Mesenchymal stem cell (in vitro differentiated cells and primary cell): Measurements from ENCODE around the gene PRND.
"Not testable (repeated sequence)": the region's sequence is repeated elsewhere in the genome, so short reads cannot be mapped to it uniquely, and the experiment has no call there.

Source experiments
- DNase-seq: peaks from one replicate; pipeline ENCODE4 v3.0.0-alpha.2; 2013
- H2AFZ ChIP-seq: one replicate; pipeline ENCODE4 v1.6.1; 2013; ENCODE audit warnings: low read depth, mild to moderate bottlenecking, control low read depth, inconsistent platforms, low read length, moderate library complexity
- H2AK5ac ChIP-seq: 2 replicates; pipeline ENCODE4 v1.6.1; 2013; ENCODE audit warnings: low read length, moderate library complexity, mild to moderate bottlenecking, inconsistent platforms; ENCODE audit not compliant: severe bottlenecking
- H2BK120ac ChIP-seq: one replicate; pipeline ENCODE4 v1.6.1; 2013; ENCODE audit warnings: low read depth, mild to moderate bottlenecking, inconsistent platforms, low read length, moderate library complexity
- H2BK12ac ChIP-seq, 2 experiments: one replicate each; pipeline ENCODE4 v1.6.1; 2013; ENCODE audit warnings: inconsistent platforms in 2 of 2, low read length in 2 of 2, mild to moderate bottlenecking in 2 of 2, moderate library complexity in 2 of 2, control low read depth in 1 of 2
- H2BK15ac ChIP-seq: one replicate; pipeline ENCODE4 v1.6.1; 2013; ENCODE audit warnings: mild to moderate bottlenecking, low read depth, inconsistent platforms; ENCODE audit not compliant: poor library complexity, severe bottlenecking
- H2BK5ac ChIP-seq: 2 replicates; pipeline ENCODE4 v1.6.1; 2013; ENCODE audit warnings: low read depth, mild to moderate bottlenecking, low read length, control low read depth, inconsistent platforms; ENCODE audit not compliant: poor library complexity, severe bottlenecking
- H3K14ac ChIP-seq, 2 experiments: one replicate each; pipeline ENCODE4 v1.6.1; 2013; ENCODE audit warnings: inconsistent platforms in 2 of 2, low read length in 2 of 2, control low read depth in 1 of 2, mild to moderate bottlenecking in 1 of 2, moderate library complexity in 1 of 2
- H3K18ac ChIP-seq, 2 experiments: one replicate each; pipeline ENCODE4 v1.6.1; 2013; ENCODE audit warnings: inconsistent platforms in 2 of 2, low read length in 2 of 2, control low read depth in 1 of 2, low read depth in 1 of 2, mild to moderate bottlenecking in 1 of 2
- H3K23ac ChIP-seq, 2 experiments: one replicate each; pipeline ENCODE4 v1.6.1; 2013; ENCODE audit warnings: inconsistent platforms in 2 of 2, low read length in 2 of 2, mild to moderate bottlenecking in 2 of 2, moderate library complexity in 2 of 2, control low read depth in 1 of 2
- H3K27ac ChIP-seq: 2 replicates; pipeline ENCODE4 v1.5.1; 2013; ENCODE audit warnings: mild to moderate bottlenecking, moderate library complexity, low read length, control low read depth, inconsistent platforms; ENCODE audit not compliant: poor library complexity, severe bottlenecking
- H3K27me3 ChIP-seq, 2 experiments: 2 replicates each; pipeline versions ENCODE4 v1.6.1 to v1.7.0; 2013; ENCODE audit warnings: low read length in 2 of 2, mild to moderate bottlenecking in 2 of 2, moderate library complexity in 2 of 2, control low read depth in 1 of 2, inconsistent platforms in 1 of 2; ENCODE audit not compliant: control insufficient read depth in 1 of 2, insufficient read depth in 1 of 2
- H3K36me3 ChIP-seq, 2 experiments: 2 replicates each; pipeline versions ENCODE4 v1.6.1 to v1.7.0; 2013; ENCODE audit warnings: low read length in 2 of 2, control low read depth in 1 of 2, inconsistent platforms in 1 of 2, low read depth in 1 of 2, mild to moderate bottlenecking in 1 of 2; ENCODE audit not compliant: insufficient read depth in 2 of 2, control insufficient read depth in 1 of 2
- H3K4ac ChIP-seq, 2 experiments: one replicate each; pipeline ENCODE4 v1.6.1; 2013; ENCODE audit warnings: inconsistent platforms in 2 of 2, low read length in 2 of 2, mild to moderate bottlenecking in 2 of 2, moderate library complexity in 2 of 2, control low read depth in 1 of 2, low read depth in 1 of 2
- H3K4me1 ChIP-seq: 2 replicates; pipeline ENCODE4 v1.6.1; 2013; ENCODE audit warnings: low read depth, low read length, control low read depth; ENCODE audit not compliant: control insufficient read depth, insufficient read depth
- H3K4me2 ChIP-seq: 2 replicates; pipeline ENCODE4 v1.6.1; 2013; ENCODE audit warnings: low read length, mild to moderate bottlenecking, inconsistent platforms; ENCODE audit not compliant: poor library complexity, severe bottlenecking
- H3K4me3 ChIP-seq, 2 experiments: 2 replicates each; pipeline versions ENCODE4 v1.5.1 to v1.7.0; 2013; ENCODE audit warnings: low read length in 2 of 2, mild to moderate bottlenecking in 2 of 2, control low read depth in 1 of 2, low read depth in 1 of 2; ENCODE audit not compliant: insufficient read depth in 1 of 2
- H3K79me1 ChIP-seq: replicated peaks from 2 replicates; pipeline ENCODE4 v1.6.1; 2013; ENCODE audit warnings: mild to moderate bottlenecking, control low read depth, low read length, inconsistent platforms; ENCODE audit not compliant: poor library complexity, severe bottlenecking
- H3K9ac ChIP-seq: 2 replicates; pipeline ENCODE4 v1.7.0; 2013; ENCODE audit warnings: mild to moderate bottlenecking, low read length, moderate library complexity
- H3K9me3 ChIP-seq: 2 replicates; pipeline ENCODE4 v1.7.0; 2013; ENCODE audit warnings: mild to moderate bottlenecking, low read length; ENCODE audit not compliant: control insufficient read depth
- H4K8ac ChIP-seq: one replicate; pipeline ENCODE4 v1.6.1; 2013; ENCODE audit warnings: inconsistent platforms, mild to moderate bottlenecking, low read length, moderate library complexity
- H4K91ac ChIP-seq: one replicate; pipeline ENCODE4 v1.6.1; 2013; ENCODE audit warnings: mild to moderate bottlenecking, low read length, inconsistent platforms
- WGBS: methylation state at CpG from one replicate; pipeline ENCODE4 v1.1.7; 2013; ENCODE audit warnings: mixed read lengths; 5-methylcytosine and 5-hydroxymethylcytosine counted together

PRND gene

DNA sequence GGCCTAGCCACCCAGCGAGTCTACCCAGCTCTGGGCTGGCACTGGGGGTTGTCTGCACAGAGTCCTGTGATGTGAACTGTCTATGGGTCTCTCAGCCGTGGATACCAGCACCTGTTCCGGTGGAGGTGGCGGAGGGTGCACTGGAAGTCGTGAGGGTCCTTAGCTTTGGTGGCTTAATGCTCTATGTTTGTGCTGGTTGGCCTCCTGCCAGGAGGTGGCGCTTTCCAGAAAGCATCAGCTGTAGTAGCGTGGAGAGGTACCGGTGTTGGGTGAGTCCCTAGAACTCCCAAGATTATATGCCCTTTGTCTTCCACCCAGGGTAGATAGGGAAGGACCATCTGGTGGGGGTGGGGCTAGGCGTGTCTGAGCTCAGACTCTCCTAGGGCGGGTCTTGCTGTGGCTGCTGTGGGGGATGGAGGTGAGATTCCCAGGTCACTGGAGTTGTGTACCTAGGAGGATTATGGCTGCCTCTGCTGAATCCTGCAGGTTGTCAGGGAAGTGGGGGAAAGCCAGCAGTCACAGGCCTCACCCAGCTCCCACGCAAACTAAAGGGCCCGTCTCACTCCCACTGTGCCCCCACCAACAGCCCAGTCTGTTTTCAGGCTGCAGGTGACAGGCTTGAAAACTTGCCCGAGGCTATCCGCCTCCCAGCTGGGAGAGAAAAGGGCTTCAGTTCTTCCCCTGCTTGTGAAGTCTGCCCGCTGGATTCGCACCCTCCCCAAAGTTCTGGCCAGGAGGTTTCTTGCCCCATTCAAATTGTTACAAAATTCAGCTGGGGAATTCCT, 37.6 kb downstream of the PRND start:
- H3K9me3 ChIP-seq, H2AFZ ChIP-seq, H3K27me3 ChIP-seq, H3K4me1 ChIP-seq, H3K18ac ChIP-seq, H3K27ac ChIP-seq, H2AK5ac ChIP-seq, H3K36me3 ChIP-seq, H3K14ac ChIP-seq, H2BK15ac ChIP-seq, H3K4ac ChIP-seq, H3K4me3 ChIP-seq, H3K4me2 ChIP-seq, H3K79me1 ChIP-seq, H4K8ac ChIP-seq, H3K23ac ChIP-seq, H2BK120ac ChIP-seq, H4K91ac ChIP-seq, H2BK12ac ChIP-seq, H3K9ac ChIP-seq, H2BK5ac ChIP-seq: not testable (repeated sequence)
- DNase-seq: peak; percentile 11
- WGBS: 52% methylated on average over 16 of the region's 16 CpGs

DNA sequence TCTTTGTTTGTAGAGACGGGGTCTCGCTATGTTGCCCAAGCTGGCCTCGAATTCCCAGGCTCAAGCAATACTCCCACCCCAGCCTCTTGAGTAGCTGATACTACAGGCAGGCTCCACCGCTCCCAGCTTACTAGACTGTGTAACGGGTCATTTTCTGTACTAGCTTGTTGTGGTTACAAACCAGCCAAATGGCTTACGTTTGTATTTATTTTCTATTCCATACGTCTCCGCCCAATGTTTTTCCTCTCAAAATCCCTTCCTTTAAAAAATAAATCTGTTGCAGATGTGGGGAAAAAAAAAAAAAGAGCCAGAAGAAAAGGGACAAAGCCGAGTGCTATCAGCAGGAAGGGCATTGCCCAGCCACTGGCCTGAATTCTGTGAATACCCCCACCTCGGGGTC, 41.6 kb downstream of the PRND start:
- Histone ChIP-seq H3K9me3 (no peaks in the 10 kb centered on the region), H2AFZ (no peak overlapping the region), H3K9ac (no peak overlapping the region), H3K18ac (no peak overlapping the region), H2AK5ac (no peak overlapping the region), H2BK120ac (no peak overlapping the region), H3K27me3 (no peaks in the 10 kb centered on the region), H2BK5ac (no peak overlapping the region), H3K4me2 (no peak overlapping the region), H4K8ac (no peak overlapping the region), H3K27ac (no peak overlapping the region), H3K23ac (no peak overlapping the region), H3K4me3 (no peak overlapping the region), H2BK15ac (no peak overlapping the region), H2BK12ac (no peak overlapping the region), H3K14ac (no peak overlapping the region), H3K79me1 (no peaks in the 10 kb centered on the region), H3K4ac (no peak overlapping the region), H3K36me3 (no peaks in the 10 kb centered on the region), H3K4me1 (peaks cover 7% of the 10 kb centered on the region), H4K91ac (no peak overlapping the region)
- DNase-seq: no peak
- 82% methylated on average over 7 of the region's 10 CpGs for WGBS

DNA sequence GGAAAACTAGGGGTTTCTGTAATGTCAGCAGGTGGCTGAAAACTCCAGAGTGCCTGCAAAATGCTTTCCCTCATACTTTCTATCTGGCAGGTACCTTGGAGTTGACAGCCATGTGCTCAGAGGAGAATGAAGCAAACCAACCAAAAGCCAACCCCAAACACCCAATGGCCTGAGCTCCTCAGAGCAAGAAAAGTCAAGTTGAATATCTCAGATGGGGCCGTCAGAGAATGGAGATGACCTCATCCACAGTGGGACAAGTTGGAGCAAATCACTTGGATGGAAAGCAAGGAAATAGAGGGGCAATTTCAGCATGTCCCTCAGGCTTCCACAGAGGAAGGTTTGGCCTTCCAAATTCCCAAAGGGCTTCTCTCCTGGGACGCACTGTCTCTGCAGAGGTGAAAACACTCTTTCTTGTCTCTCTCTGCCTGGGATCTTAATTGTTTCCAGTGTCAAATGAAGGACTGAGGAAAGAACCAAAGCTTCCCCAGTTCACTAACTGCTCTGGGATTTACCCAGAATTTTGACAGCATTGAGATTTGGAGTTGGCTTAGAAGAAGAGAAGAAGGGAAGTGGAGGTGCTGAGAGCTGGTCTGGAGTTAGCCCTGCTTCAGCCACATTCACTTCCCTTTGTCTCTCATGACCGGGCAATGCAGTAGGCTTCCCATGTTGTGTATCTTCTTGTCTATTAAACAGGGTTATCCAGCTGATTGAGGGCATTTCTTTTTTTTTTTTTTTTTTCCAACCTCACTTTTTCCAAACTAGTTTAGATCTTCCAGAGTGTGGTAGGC, 42.2 kb downstream of the PRND start:
- Histone ChIP-seq H3K14ac (no peak overlapping the region), H3K79me1 (no peaks in the 10 kb centered on the region), H4K8ac (no peak overlapping the region), H4K91ac (no peak overlapping the region), H2BK15ac (no peak overlapping the region), H3K9ac (no peak overlapping the region), H3K36me3 (no peaks in the 10 kb centered on the region), H3K4me3 (no peak overlapping the region), H2AK5ac (no peak overlapping the region), H2BK12ac (no peak overlapping the region), H3K4me1 (peaks cover 7% of the 10 kb centered on the region), H2AFZ (no peak overlapping the region), H3K4ac (no peak overlapping the region), H3K4me2 (no peak overlapping the region), H3K23ac (no peak overlapping the region), H3K9me3 (no peaks in the 10 kb centered on the region), H3K27me3 (no peaks in the 10 kb centered on the region), H3K27ac (no peak overlapping the region), H3K18ac (no peak overlapping the region), H2BK5ac (no peak overlapping the region), H2BK120ac (no peak overlapping the region)
- no peak for DNase-seq
- WGBS: 81% methylated on average over 2 of the region's 3 CpGs

DNA sequence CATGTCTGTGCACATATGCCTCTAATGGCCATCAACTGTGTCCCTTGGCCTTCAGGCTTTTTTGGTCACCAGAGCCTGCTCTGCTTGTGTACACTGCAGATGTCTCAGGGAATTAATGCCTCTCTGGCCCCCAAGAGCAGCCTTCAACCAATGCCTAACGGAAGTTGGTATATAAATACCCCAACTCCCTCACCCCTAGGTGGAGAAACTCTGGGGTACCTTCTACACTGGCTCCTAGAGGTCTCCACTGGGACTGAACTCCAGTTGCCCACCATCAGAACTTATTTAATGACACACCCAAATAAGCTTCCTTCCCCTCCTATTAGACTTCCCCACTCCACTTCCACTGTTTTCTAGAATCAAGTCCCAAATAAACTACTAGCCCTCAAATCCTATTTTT, 43.1 kb downstream of the PRND start:
- Histone ChIP-seq H3K4me1 (peaks cover 7% of the 10 kb centered on the region), H3K27me3 (no peaks in the 10 kb centered on the region), H3K4ac (no peak overlapping the region), H2BK15ac (no peak overlapping the region), H2AFZ (no peak overlapping the region), H2BK5ac (no peak overlapping the region), H2BK12ac (no peak overlapping the region), H3K9me3 (no peaks in the 10 kb centered on the region), H2BK120ac (no peak overlapping the region), H3K36me3 (no peaks in the 10 kb centered on the region), H3K79me1 (no peaks in the 10 kb centered on the region), H3K4me3 (no peak overlapping the region), H4K91ac (no peak overlapping the region), H3K23ac (no peak overlapping the region), H3K27ac (no peak overlapping the region), H3K18ac (no peak overlapping the region), H2AK5ac (no peak overlapping the region), H4K8ac (no peak overlapping the region), H3K4me2 (no peak overlapping the region), H3K14ac (no peak overlapping the region), H3K9ac (no peak overlapping the region)
- no peak for DNase-seq
- 29% methylated on average over 1 of the region's 1 CpG for WGBS
